SK-N-SH treated with all-trans-retinoic acid at 6 μM for 48 hours (cell line): ENCODE results near the gene FUBP1.
"Not testable (repeated sequence)": the region's sequence is repeated elsewhere in the genome, so short reads cannot be mapped to it uniquely, and the experiment has no call there.

Experiments used
- ATAC-seq: fragments of 200-7000 bp; cut with Tn5 transposase; 3 replicates; pipeline ENCODE4 v1.9.1; 2020; ENCODE audit warnings: mild to moderate bottlenecking, moderate library complexity
- ARNTL ChIP-seq: fragments of 450-650 bp; formaldehyde crosslinking; IDR thresholded peaks from 2 replicates; pipeline ENCODE4 v1.5.0; 2020; ENCODE audit warnings: low read depth, mild to moderate bottlenecking, moderate library complexity, borderline replicate concordance
- BACH2 ChIP-seq: fragments of 250-450 bp; sonication (Bioruptor Pico); IDR thresholded peaks from 2 replicates; pipeline ENCODE4 v1.9.0; 2021; ENCODE audit warnings: mild to moderate bottlenecking, borderline replicate concordance
- CREB5 ChIP-seq: fragments of 250-450 bp; sonication (Bioruptor Pico); IDR thresholded peaks from 2 replicates; pipeline ENCODE4 v1.5.1; 2020; ENCODE audit warnings: low read depth, mild to moderate bottlenecking, moderate library complexity
- CSDC2 ChIP-seq: fragments of 250-450 bp; sonication (Bioruptor Pico); IDR thresholded peaks from 2 replicates; pipeline ENCODE4 v1.5.0; 2020; ENCODE audit warnings: mild to moderate bottlenecking, moderate library complexity
- CSRNP3 ChIP-seq: fragments of 250-450 bp; sonication (Bioruptor Pico); IDR thresholded peaks from 2 replicates; pipeline ENCODE4 v1.5.1; 2021; ENCODE audit warnings: mild to moderate bottlenecking, moderate library complexity
- ESRRG ChIP-seq: fragments of 250-450 bp; sonication (Bioruptor Pico); IDR thresholded peaks from 2 replicates; pipeline ENCODE4 v1.6.1; 2021; ENCODE audit warnings: mild to moderate bottlenecking
- GLIS3 ChIP-seq: fragments of 250-450 bp; sonication (Bioruptor Pico); IDR thresholded peaks from 2 replicates; pipeline ENCODE4 v1.5.0; 2020; ENCODE audit warnings: mild to moderate bottlenecking, moderate library complexity
- ISL1 ChIP-seq: fragments of 250-450 bp; sonication (Bioruptor Pico); IDR thresholded peaks from 2 replicates; pipeline ENCODE4 v2.1.2; 2022; ENCODE audit warnings: mild to moderate bottlenecking, moderate library complexity
- OSR1 ChIP-seq: fragments of 250-450 bp; sonication (Bioruptor Pico); IDR thresholded peaks from 2 replicates; pipeline ENCODE4 v1.8.0; 2022; ENCODE audit warnings: moderate library complexity, mild to moderate bottlenecking, inconsistent platforms
- PATZ1 ChIP-seq: fragments of 250-450 bp; sonication (Bioruptor Pico); IDR thresholded peaks from 2 replicates; pipeline ENCODE4 v1.8.0; 2020; ENCODE audit warnings: mild to moderate bottlenecking, moderate library complexity, borderline replicate concordance
- POU6F1 ChIP-seq: fragments of 250-450 bp; sonication (Bioruptor Pico); IDR thresholded peaks from 2 replicates; pipeline ENCODE4 v1.8.0; 2021; ENCODE audit warnings: low read depth, mild to moderate bottlenecking, moderate library complexity, borderline replicate concordance
- PPARA ChIP-seq: fragments of 250-450 bp; sonication (Bioruptor Pico); IDR thresholded peaks from 2 replicates; pipeline ENCODE4 v1.5.0; 2020; ENCODE audit warnings: mild to moderate bottlenecking, borderline replicate concordance
- RARB ChIP-seq: fragments of 250-450 bp; sonication (Bioruptor Pico); IDR thresholded peaks from 2 replicates; pipeline ENCODE4 v1.8.0; 2021; ENCODE audit warnings: mild to moderate bottlenecking, moderate library complexity
- TCF4 ChIP-seq: fragments of 250-450 bp; sonication (Bioruptor Pico); IDR thresholded peaks from 2 replicates; pipeline ENCODE4 v1.8.0; 2021; ENCODE audit warnings: mild to moderate bottlenecking, moderate library complexity, borderline replicate concordance
- TOX ChIP-seq: fragments of 250-450 bp; sonication (Bioruptor Pico); IDR thresholded peaks from 2 replicates; pipeline ENCODE4 v1.8.0; 2021; ENCODE audit warnings: mild to moderate bottlenecking, moderate library complexity, borderline replicate concordance
- ZC3H10 ChIP-seq: fragments of 250-450 bp; sonication (Bioruptor Pico); IDR thresholded peaks from 2 replicates; pipeline ENCODE4 v1.5.1; 2021; ENCODE audit warnings: mild to moderate bottlenecking, moderate library complexity
- ZFP3 ChIP-seq: fragments of 250-450 bp; sonication (Bioruptor Pico); IDR thresholded peaks from 2 replicates; pipeline ENCODE4 v1.5.0; 2020; ENCODE audit warnings: mild to moderate bottlenecking, moderate library complexity
- ZFP30 ChIP-seq: fragments of 450-650 bp; formaldehyde crosslinking; IDR thresholded peaks from 2 replicates; pipeline ENCODE4 v1.5.0; 2022; ENCODE audit warnings: mild to moderate bottlenecking, moderate library complexity
- ZNF70 ChIP-seq: fragments of 450-650 bp; formaldehyde crosslinking; IDR thresholded peaks from 2 replicates; pipeline ENCODE4 v1.5.0; 2020; ENCODE audit warnings: mild to moderate bottlenecking, moderate library complexity
- ZNF8 ChIP-seq: fragments of 450-650 bp; formaldehyde crosslinking; IDR thresholded peaks from 2 replicates; pipeline ENCODE4 v1.5.0; 2020; ENCODE audit warnings: mild to moderate bottlenecking, moderate library complexity

The FUBP1 gene

GRCh38 chr1:77925956-77926355 lies 52.9 kb downstream of the FUBP1 start:
- TF ChIP-seq PPARA (CRISPR knock-in tag) (no peak), CSRNP3 (CRISPR knock-in tag) (no peak), TOX (CRISPR knock-in tag) (no peak), OSR1 (CRISPR knock-in tag) (no peak)
- ATAC-seq = no peak; the same call in 2 of the 3 replicates

- ATAC-seq = peak; percentile 92
- peak; percentile 89 for TF ChIP-seq ISL1 (CRISPR knock-in tag)
- peak; percentile 64; the same call in 1 of the 2 replicates for TF ChIP-seq TCF4
- TF ChIP-seq PATZ1 (CRISPR knock-in tag) = no peak; the same call in 1 of the 2 replicates
- TF ChIP-seq PPARA (CRISPR knock-in tag) = no peak
Observed at GRCh38 chr1:77925518-77925917, 53.4 kb downstream of the FUBP1 start.

GRCh38 chr1:77918918-77919317 lies 60.0 kb downstream of the FUBP1 start:
- not testable (repeated sequence) for ATAC-seq

GRCh38 chr1:77910116-77910515 lies 68.8 kb downstream of the FUBP1 start:
- TF ChIP-seq RARB (no peak), GLIS3 (no peak), ZFP3 (CRISPR knock-in tag) (no peak), ZFP30 (no peak), ZNF8 (no peak), PATZ1 (CRISPR knock-in tag) (no peak), ZC3H10 (CRISPR knock-in tag) (no peak), ISL1 (CRISPR knock-in tag) (no peak), CSDC2 (CRISPR knock-in tag) (no peak), ZNF70 (CRISPR knock-in tag) (no peak), CREB5 (CRISPR knock-in tag) (no peak), OSR1 (CRISPR knock-in tag) (no peak), ARNTL (CRISPR knock-in tag) (no peak), BACH2 (CRISPR knock-in tag) (no peak), ESRRG (no peak)
- ATAC-seq = peak; percentile 42

- no peak for ATAC-seq
- TF ChIP-seq ZC3H10 (CRISPR knock-in tag) (no peak), PATZ1 (CRISPR knock-in tag) (no peak), POU6F1 (CRISPR knock-in tag) (no peak), RARB (no peak), ZNF8 (no peak), TCF4 (no peak), ESRRG (no peak), CSRNP3 (CRISPR knock-in tag) (no peak), CREB5 (CRISPR knock-in tag) (no peak)
Observed at GRCh38 chr1:77906624-77907023, 72.2 kb downstream of the FUBP1 start.
